Stimulated activated CD4-positive, alpha-beta T cell treated with anti-CD3 and anti-CD28 coated beads, Interleukin-4, amount 100 ng/mL, for 48 hours (primary cell): ENCODE results near the gene DSTN.

Experiments
- DNase-seq, 2 donors: peaks; one replicate each; pipeline ENCODE4 v3.0.0-alpha.2; 2020; ENCODE audit warnings: low read depth in 2 of 2

Gene DSTN

DNA sequence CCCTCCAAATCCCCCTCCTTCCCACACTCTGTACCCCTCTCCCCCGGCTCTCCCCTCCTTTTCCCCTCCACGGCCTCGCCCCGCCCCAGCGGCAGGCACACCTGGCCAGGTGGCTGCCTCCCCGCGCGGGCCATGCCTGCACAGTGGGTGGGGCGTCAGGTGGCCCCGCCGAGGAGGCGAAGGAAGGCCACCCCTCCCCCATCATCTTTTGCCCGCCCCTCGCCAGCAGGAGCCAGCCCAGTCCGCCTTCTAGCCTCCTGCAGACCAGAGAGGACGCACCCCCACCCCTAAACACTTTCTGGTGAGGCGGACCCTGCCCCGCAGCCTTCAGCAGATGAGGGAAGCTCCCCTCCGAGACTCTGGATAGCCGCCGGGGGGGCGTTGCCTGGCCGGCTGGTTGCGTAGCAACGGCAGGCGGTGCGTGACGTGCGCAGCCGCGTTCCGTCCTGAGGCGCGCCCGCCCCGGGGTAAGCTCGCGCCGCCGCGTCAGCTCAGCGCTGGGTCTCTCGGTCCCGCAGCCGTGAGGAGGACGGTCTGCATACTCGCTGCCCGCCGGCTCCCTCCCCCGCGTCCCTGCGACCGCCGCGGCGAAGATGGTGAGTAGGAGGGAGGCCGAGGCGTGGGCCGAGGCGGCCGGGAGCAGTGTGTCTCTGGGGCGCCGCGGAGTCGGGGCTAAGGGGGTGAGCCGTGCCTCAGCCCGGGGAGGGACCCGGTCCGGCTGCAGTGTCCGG is at the start of gene DSTN:
TSS of gene DSTN (plus strand) at position 460 of the 731 bp plus-strand sequence. CDS start at position 594, 134 bp downstream.
- DNase-seq: peak; percentile 78 to 85

- DNase-seq: no peak
These were observed 49.3 kb upstream of the DSTN start for GRCh38 chr20:17520583-17520982.

DNA sequence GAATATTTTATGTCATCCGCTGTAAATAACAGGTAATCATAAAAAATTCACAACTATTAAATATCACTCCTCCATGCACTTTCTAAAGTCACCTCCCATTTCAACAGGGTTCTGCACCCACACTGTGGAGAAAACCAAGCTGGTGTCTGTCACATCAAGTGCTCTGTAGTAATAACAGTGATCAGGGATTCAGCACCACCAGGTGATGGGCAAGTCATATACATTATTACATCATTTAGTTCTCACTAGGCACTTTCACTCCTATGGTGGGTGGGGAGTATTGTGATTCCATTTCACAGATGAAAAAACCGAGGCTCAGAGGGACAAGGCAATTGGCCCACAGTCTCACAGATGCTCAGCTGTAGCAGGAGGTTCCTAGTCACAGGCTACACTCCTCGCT is 47.3 kb upstream of the DSTN start:
- DNase-seq: no peak

DNA sequence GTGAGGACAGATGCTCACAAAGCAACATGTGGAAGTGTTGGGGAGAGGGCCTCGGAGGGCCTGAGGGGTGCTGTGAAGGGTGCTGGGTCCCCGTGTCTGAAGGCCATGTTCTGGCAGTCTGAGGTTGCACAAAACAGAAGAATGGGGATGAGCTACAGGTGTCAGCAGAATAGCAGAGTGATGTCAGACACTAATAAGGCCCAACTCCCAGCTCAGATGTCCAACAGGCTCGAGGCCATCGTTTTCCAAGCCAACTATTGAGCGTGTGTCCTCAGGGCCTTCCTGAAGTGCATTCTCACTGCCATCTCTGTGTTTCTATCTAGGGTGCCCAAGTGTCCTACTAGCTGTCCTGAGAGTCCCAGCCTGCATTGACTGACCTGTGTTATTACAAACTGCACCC is 46.5 kb upstream of the DSTN start:
- no peak for DNase-seq

DNA sequence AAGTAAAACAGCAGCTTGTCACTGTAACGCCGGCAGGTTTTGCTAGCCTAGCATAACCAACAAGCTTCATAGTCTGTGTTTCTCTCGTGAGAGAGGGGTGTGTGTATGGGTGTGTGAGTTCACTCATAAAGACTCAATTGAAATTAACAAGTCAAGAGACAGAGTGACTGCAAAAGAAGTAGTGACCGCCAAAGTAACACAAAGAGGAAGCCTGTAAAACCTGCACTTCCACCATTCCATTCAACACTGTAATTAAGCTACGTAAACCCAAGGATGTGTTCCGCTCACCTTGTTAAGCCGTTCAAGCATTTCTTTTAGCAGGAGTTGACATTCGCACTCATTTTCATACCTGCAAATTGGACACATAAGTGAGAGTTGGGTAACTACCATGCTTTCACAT is 45.3 kb upstream of the DSTN start:
- DNase-seq: no peak

- no peak for DNase-seq
These were observed 44.7 kb upstream of the DSTN start for GRCh38 chr20:17525132-17525531.

GRCh38 chr20:17525650-17526049 is 44.2 kb upstream of the DSTN start:
- DNase-seq: no peak

DNA sequence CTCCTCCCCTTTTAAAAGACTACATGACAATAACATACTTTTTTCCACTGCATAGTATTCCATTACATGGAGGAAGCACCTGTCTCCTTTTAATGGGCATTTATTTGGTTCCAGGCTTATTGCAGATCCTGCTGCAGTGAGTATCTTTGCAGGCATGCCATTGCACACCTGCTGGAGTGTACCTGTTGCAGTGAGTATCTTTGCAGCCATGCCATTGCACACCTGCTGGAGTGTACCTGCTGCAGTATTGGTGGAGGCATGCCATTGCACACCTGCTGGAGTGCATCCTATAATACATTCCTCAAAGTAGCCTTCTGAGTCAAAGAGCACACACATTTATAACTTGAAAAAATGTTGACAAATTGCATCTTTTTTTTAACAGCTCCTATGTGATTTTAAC is 40.3 kb upstream of the DSTN start:
- no peak for DNase-seq

- no peak for DNase-seq
These were observed 39.7 kb upstream of the DSTN start for GRCh38 chr20:17530153-17530552.

DNA sequence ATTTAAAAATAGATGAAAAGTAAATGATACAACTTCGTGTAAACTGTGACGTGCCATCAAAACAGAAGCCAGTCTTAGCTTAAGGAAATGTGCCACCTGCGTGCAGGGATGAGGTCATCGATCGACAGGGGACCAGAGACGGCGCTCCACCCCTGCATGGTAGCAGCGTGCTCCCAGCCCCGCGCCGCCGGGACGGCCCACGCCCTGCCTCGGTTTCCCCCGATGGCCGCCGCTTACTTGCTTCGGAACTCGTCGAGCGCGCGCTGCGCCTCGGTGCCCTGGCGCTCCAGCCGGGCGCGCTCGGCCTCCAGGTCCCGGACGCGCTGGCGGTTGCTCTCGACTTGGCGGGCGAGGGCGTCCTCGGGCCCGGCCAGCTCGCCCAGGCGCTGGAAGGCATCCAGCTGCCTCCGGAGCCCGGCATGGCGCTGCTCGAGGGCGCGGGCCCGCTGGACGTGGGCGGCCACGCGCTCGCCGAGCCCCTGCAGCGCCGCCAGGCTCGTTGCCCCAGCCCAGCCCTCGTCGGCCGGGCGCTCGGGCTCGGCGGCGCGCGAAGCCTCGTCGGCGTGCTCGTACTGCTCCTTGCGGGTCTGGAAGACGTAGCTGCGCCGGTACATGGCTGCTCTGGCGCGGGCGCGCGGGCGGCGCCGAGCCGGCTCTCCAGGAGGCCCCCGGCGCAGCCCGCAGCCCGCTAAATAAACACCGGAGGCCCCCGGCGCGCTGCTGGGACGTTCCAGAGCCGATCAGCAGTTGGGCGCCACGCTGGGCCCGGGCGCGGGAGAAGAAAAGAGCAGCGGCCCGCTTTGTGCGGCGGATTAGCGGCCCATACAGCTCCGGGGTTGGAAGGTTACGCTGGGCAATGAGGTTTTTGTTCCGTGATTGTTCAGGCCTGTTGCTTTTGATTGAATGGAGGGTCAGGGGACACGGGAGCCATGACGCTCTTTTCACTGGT is 38.9 kb upstream of the DSTN start, which contains the start of gene BFSP1:
TSS of gene BFSP1 (minus strand) at position 664 of the 949 bp plus-strand sequence. CDS start at position 614, 50 bp downstream.
- peak; percentile 36 to 38 for DNase-seq

DNA sequence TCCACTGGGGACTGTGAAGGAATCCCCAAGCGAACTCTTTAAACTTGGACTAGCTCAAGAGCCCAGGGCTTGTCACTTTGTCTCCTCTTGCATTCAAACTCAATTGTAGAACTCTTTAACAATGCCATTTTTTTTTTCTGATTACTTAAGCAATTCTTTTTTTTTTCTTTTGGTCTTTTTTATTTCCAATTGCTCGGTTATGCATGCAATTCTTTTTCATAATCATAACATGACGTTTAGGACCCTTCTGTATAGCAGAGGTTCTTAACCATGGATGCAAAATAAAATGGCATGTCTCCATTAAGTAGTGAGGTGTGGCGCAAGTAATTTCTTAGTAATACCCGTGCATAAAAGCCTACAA is 38.2 kb upstream of the DSTN start:
- DNase-seq: no peak

GRCh38 chr20:17533396-17533795 is 36.5 kb upstream of the DSTN start:
- no peak for DNase-seq

DNA sequence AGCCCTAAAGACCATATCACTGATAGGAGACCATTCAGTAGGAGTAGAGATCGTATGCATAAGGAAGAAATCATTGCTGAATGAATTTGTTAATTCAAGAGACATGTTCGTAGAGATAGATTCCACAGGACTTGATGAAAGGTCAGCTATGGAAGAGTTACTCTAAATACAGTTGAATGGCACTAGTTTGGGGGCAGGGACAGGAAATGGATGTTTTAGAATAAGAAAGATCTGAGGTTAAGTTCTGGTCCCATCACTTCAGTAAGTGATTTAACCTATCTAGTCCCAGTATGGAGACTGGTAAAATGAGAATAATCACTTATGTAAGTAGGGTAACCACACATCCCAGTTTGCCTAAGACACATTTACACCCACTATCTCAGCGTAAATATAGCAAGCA is 35.8 kb upstream of the DSTN start:
- DNase-seq: no peak

DNA sequence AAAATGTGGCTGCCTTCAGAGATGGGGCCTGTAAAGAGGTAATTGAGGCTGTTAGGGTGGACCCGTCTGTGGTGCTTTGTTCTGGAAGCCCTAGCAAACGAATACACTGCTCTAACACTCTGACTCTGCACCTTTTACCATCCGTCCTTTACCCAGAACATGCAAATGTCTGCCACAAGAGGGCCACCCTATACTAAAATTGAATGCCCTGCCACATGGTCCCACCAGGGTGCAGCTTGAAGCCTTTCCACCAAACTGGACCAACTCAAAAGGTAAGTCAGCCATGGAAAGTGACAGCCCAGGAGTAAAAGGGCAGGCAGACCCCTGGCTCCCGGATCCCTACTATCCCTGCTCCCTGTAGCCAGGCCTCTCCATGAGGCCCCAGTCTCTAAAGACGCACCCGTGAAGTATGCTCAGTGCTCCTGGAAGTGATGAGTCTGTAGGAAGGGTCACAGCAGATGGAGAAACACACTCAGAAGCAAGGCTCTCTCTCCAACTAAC is 32.9 kb upstream of the DSTN start:
- DNase-seq: peak; percentile 32 to 57

GRCh38 chr20:17537959-17538358 is 31.9 kb upstream of the DSTN start:
- DNase-seq: no peak

DNA sequence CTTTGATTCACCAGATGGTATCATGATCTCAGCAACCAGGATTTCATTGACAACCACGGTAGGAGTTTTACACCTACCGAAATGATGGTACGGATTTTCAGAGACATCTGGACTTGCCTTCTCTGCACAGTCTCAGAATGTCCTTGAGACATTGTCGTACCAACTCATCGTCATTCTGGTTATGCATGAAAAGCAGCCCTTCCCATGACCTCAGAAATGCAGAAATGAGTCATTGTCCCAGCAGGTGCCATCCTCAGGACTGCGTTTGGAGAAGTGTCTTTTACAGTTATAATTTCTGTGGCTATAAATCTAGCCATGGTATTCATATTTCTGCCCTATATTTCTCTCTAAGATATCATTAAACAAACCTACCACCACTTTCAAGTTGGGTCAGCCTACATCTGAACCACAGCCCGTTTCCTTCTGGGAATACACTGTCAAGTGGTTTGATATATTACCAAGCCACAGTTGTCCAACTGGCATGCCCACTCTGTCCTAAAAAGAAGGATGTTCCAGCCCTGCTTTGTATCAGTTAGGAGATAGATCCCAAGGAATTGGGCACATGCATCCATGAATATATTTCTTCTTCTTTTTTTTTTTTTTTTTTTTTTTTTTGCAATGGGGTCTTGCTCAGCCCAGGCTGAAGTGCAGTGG is 31.2 kb upstream of the DSTN start:
- no peak for DNase-seq

DNA sequence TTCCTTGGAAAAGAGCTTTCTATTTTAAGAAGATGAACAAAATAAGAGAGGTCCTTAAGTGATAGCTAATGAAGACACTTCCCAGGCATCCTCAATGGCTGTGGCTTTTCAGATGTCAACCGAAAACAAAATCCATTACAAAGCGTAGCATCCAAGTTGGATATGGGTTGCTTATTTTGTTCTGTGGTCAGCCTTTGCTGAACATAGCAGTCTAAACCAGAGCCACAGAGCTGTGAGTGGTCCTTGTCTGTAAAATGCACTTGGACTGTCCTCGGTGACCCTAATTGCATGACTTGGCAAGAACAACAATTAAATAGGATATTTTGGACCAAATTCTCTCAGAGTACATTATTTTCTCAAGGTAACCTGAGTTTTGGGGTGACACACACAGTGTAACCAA is 28.3 kb upstream of the DSTN start:
- no peak for DNase-seq

DNA sequence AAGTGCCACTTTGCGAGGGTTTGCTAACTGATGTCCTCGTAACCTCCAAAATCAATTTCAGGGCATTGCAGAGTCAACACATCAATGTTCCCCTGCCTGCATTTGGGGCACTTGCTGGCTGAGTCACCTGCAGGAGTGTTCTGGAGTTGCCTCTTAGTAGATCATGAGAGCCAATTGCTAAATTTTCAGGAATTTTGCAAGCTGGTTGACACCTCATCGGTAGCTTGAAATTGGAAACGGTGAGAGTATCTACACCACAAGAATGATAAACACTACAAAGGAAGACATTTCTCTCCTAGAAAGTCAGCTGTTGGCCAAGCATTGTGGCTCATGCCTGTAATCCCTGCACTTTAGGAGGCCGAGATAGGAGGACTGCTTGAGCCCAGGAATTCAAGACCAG is 27.9 kb upstream of the DSTN start:
- no peak for DNase-seq

DNA sequence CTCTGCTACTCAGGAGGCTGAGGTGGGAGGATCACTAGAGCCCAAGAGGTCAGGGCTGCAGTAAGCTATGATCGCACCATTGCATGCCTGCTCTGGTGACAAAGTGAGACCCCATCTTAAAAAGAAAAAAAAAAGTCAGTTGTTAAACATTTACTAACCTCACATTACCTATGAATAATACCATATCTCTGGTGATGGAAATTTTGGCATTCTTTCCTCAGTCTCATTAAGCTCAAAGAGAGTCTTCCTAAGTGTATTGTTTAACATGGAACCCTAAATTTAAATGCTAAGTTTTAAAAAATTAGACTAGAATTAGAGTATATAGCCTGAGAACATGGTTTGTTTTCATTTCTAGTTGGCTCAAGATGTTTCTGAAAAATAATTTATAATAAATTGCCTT is 27.4 kb upstream of the DSTN start:
- no peak for DNase-seq

DNA sequence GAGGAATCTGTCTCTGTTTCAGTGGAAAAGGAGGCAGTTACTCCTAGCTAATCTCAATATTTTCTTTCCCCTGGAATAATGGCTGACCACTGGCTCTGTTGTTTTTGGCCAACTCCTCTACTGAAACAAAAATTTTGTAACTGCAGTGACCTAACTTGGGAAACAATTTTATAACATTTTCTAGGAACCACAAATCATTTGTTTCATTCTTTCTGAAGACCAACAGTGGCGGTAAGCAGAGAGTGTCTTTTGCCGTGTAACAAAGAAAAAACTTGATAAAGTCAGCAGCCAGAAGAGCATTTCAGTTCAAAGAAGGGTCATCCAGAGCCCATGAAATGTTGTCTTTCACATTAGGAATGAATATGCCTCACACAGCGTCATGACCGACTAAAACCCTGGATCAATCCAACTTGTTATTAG is 26.9 kb upstream of the DSTN start:
- DNase-seq: no peak

- no peak for DNase-seq
These were observed 26.2 kb upstream of the DSTN start for GRCh38 chr20:17543531-17544131.

DNA sequence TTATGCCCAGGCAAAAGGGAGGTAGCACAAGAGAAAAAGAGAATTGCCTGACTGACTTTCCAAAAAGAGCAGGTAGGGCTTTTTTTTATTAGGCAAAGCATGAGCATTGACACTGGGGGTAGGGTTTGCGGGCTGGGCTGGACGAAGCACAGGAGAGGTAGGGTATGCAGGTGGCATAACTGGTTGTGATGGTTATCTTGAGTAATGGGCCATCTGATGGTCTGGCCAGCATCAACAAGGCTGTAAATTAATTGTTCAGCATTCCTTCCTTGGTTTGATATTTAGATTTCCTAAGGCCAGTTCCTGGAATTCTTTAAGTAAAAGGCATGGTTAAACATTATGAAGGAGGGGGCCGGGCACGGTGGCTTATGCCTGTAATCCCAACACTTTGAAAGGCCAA is 24.7 kb upstream of the DSTN start:
- DNase-seq: no peak
